Pancreas (tissue), 10 donors: ENCODE data around the gene VAV2. TPM values are rescaled to one million over a fixed set of nuclear protein-coding genes. Genes with fewer than 3 reads are reported as not detected.
A peak's percentile ranks its signal among the peaks of the same experiment; 100 is the strongest.

ENCODE experiments used
- ATAC-seq, 4 donors: fragments of 200-7000 bp; cut with Tn5 transposase; one replicate each; pipeline versions ENCODE4 v1.8.0 to v1.9.1; 2020; ENCODE audit warnings: mild to moderate bottlenecking in 4 of 4, moderate library complexity in 4 of 4
- DNase-seq, 6 donors: peaks; one replicate each; pipeline ENCODE4 v3.0.0-alpha.2; 2020
- FAIRE-seq: peaks from 2 replicates; lab custom pipeline; 2012; peaks lifted over from hg19 to GRCh38; lab: Jason Lieb, UNC
- H3K27ac ChIP-seq, 4 donors: fragments of 200-600 bp; sonication (generic); 1 replicate in 3 of 4; 2 replicates in 1 of 4; pipeline versions ENCODE4 v1.5.0 to v1.8.0; 2020
- H3K27me3 ChIP-seq, 4 donors: fragments of 200-600 bp; one replicate each; pipeline ENCODE4 v1.8.0; 2021
- H3K36me3 ChIP-seq, 3 donors: fragments of 200-600 bp; sonication (generic) in 1 of 3; one replicate each; pipeline versions ENCODE4 v1.5.0 to v1.8.0; 2020 to 2021
- H3K4me1 ChIP-seq, 3 donors: fragments of 200-600 bp; one replicate each; pipeline ENCODE4 v1.8.0; 2021
- H3K4me3 ChIP-seq, 4 donors: fragments of 200-600 bp; sonication (generic) in 2 of 4; one replicate each; pipeline versions ENCODE4 v1.5.0 to v1.8.0; 2020 to 2021
- H3K9me3 ChIP-seq, 4 donors: fragments of 200-600 bp; one replicate each; pipeline ENCODE4 v1.8.0; 2021
- CTCF ChIP-seq, 4 donors: fragments of 200-600 bp; sonication (generic) in 3 of 4; IDR thresholded peaks; one replicate each; pipeline versions ENCODE4 v1.5.0 to v1.8.0; 2021; ENCODE audit warnings: antibody characterized with exemption in 4 of 4
- WGBS, 2 donors: extraction: QIAGEN DNeasy Blood & Tissue Kit; methylation state at CpG; one replicate each; pipeline ENCODE4 v1.1.7; 2013; 5-methylcytosine and 5-hydroxymethylcytosine counted together
- intact Hi-C, 3 donors: fragments of 100-400 bp; cut with DNase I; formaldehyde crosslinking; loops; one replicate each; pipeline versions ENCODE4 v1.11.1 to v1.14.2; 2022
- polyA plus RNA-seq, 2 donors: library from polyadenylated mRNA; stranded (reverse); fragments of 200-250 nt; gene quantifications; one replicate each; pipeline ENCODE4 v1.2.3, GENCODE V29; 2013
- total RNA-seq, 6 donors: library from RNA; stranded (reverse); fragmentation: NEBNext Ultra II Directional in 4 of 6; extraction: Animal tissue kit (Norgen Biotek cat#: 25700) in 4 of 6; gene quantifications; one replicate each; pipeline versions ENCODE4 v1.2.1 to v1.2.4, GENCODE V29; 2021 to 2023
- donor health status: healthy with polysubstance abuse.
- donor health status: DM: no; HTN: no; CAD: no; lungs with moderate emphysema.
- donor health status: DM: no; HTN: no; CAD: no.
- donor health status: control.
- donor health status: control.
- donor health status: Bipolar disorder and iron deficiency.
- donor health status: DM: yes; HTN: yes; CAD: no.
- donor health status: DM: no; HTN: no; CAD: no.
- donor health status: DM: no; HTN: no; CAD: no.
- donor health status: DM: yes; HTN: yes; CAD: no.

Gene VAV2
- total and polyA plus RNA-seq, 8 donors, result 20.5 to 41.0 (median 33.6) TPM

GRCh38 chr9:133851693-133852092, 140.4 kb downstream of the VAV2 start:
- Histone ChIP-seq H3K27me3 (no peaks in the 10 kb centered on the region), H3K4me3 (no peak overlapping the region), H3K9me3 (no peaks in the 10 kb centered on the region), H3K27ac (no peak overlapping the region), H3K4me1 (peaks cover 0 to 11% (median 3%) of the 10 kb centered on the region in 3 donors), H3K36me3 (no peaks in the 10 kb centered on the region)
- no peak for TF ChIP-seq CTCF (IDR thresholded peaks at IDR 0.05)
- FAIRE-seq (no peak), ATAC-seq (no peak), DNase-seq (no peak)
- intact Hi-C loops, result no loop called here
- 94 to 99% methylated on average over 1 of the region's 1 CpG for WGBS, 2 donors

GRCh38 chr9:133850937-133851336, 141.2 kb downstream of the VAV2 start:
- no peaks in the 10 kb centered on the region for H3K9me3 ChIP-seq
- intact Hi-C loops, result no loop called here
- 80% methylated on average over 7 of the region's 7 CpGs for WGBS, 2 donors
- no peak overlapping the region for H3K4me3 ChIP-seq
- no peaks in the 10 kb centered on the region for H3K36me3 ChIP-seq
- ATAC-seq (no peak), DNase-seq (peak in 1 of 6 donors; percentile 13), FAIRE-seq (no peak)
- no peaks in the 10 kb centered on the region for H3K27me3 ChIP-seq
- no peak overlapping the region for H3K27ac ChIP-seq
- peaks cover 0 to 11% (median 3%) of the 10 kb centered on the region in 3 donors for H3K4me1 ChIP-seq
- TF ChIP-seq CTCF (IDR thresholded peaks at IDR 0.05), result no peak

- DNase-seq (peak in 1 of 6 donors; percentile 61), FAIRE-seq (no peak), ATAC-seq (no peak)
- Histone ChIP-seq H3K27ac (no peak overlapping the region), H3K27me3 (no peaks in the 10 kb centered on the region), H3K4me1 (peaks cover 0 to 3% (median 0%) of the 10 kb centered on the region in 3 donors), H3K9me3 (no peaks in the 10 kb centered on the region), H3K36me3 (no peaks in the 10 kb centered on the region), H3K4me3 (no peak overlapping the region)
- WGBS, 2 donors, result 84% methylated on average over 9 of the region's 9 CpGs
- TF ChIP-seq CTCF (IDR thresholded peaks at IDR 0.05), result no peak
- intact Hi-C loops, result no loop called here
Observed at GRCh38 chr9:133850161-133850560, 142.0 kb downstream of the VAV2 start.

- intact Hi-C loops, result no loop called here
- Histone ChIP-seq H3K27me3 (no peaks in the 10 kb centered on the region), H3K4me3 (no peak overlapping the region), H3K4me1 (no peaks in the 10 kb centered on the region), H3K36me3 (no peaks in the 10 kb centered on the region), H3K27ac (no peak overlapping the region), H3K9me3 (no peaks in the 10 kb centered on the region)
- 92 to 94% methylated on average over 16 of the region's 16 CpGs for WGBS, 2 donors
- no peak for TF ChIP-seq CTCF (IDR thresholded peaks at IDR 0.05)
- ATAC-seq, result no peak
- peak in 1 of 6 donors; percentile 55 for DNase-seq
- no peak for FAIRE-seq
Observed at GRCh38 chr9:133849110-133849670, 142.9 kb downstream of the VAV2 start.

- no peak for FAIRE-seq
- no peaks in the 10 kb centered on the region for H3K4me1 ChIP-seq
- no peak overlapping the region for H3K27ac ChIP-seq
- peak in 1 of 6 donors; percentile 40 for DNase-seq
- H3K27me3 ChIP-seq, result no peaks in the 10 kb centered on the region
- intact Hi-C loops, result no loop called here
- 89 to 90% methylated on average over 19 of the region's 19 CpGs for WGBS, 2 donors
- H3K9me3 ChIP-seq, result no peaks in the 10 kb centered on the region
- H3K4me3 ChIP-seq, result no peak overlapping the region
- TF ChIP-seq CTCF (IDR thresholded peaks at IDR 0.05), result no peak
- peak in 1 of 4 donors; percentile 7 for ATAC-seq
- H3K36me3 ChIP-seq, result no peaks in the 10 kb centered on the region
Observed at GRCh38 chr9:133848471-133849109, 143.5 kb downstream of the VAV2 start.
